ENCODE data around the gene FAM171A2. TPM values are rescaled to one million over a fixed set of nuclear protein-coding genes. Genes with fewer than 3 reads are reported as not detected.

Gene FAM171A2
- total and polyA plus RNA-seq, 2 of the 8 experiments (the other 6 are each of a cell fraction or from before 2014, with no cell fraction given): 21.9 to 24.1 TPM

DNA sequence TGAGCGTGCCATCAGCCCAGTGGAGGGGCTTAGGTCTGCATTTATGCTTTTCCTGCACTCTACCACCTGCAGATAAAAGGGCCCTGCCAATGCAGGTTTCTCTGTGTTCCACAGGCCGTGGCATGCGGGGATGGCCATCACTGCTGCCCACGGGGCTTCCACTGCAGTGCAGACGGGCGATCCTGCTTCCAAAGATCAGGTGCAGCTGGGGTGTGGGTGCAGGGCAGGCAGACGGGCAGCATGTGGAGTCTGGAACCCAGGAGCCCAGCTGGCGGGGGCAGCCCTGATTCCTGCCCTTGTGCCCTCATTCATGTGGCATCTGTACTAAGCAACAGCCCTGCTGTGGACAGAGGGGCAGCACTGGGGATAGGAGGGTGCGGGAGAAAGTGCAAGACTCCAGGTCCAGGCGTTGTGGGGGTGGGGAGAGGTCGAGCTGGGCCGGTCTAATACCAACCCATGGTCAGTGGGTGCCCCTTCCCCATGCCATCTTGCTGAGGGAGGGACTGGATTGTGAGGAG is 14.0 kb downstream of the FAM171A2 start (continued):
- TF ChIP-seq, protein P1, sequence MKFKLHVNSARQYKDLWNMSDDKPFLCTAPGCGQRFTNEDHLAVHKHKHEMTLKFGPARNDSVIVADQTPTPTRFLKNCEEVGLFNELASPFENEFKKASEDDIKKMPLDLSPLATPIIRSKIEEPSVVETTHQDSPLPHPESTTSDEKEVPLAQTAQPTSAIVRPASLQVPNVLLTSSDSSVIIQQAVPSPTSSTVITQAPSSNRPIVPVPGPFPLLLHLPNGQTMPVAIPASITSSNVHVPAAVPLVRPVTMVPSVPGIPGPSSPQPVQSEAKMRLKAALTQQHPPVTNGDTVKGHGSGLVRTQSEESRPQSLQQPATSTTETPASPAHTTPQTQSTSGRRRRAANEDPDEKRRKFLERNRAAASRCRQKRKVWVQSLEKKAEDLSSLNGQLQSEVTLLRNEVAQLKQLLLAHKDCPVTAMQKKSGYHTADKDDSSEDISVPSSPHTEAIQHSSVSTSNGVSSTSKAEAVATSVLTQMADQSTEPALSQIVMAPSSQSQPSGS (IDR thresholded peaks at IDR 0.05; ENCODE audit: low read length): no peak
- TF ChIP-seq GTF2F1 (IDR thresholded peaks at IDR 0.05; ENCODE audit: borderline replicate concordance, low read depth, low read length): no peak

Data from H1 (cell line).